Posterior cingulate gyrus (tissue), 11 donors: ENCODE results near the gene PJVK.
"Not testable (repeated sequence)": the region's sequence is repeated elsewhere in the genome, so short reads cannot be mapped to it uniquely, and the experiment has no call there.

Source experiments
- DNase-seq, 10 donors: peaks; one replicate each; pipeline versions ENCODE4 v3.0.0 to v3.0.0-alpha.2; 2020 to 2021; ENCODE audit warnings: mixed read lengths in 3 of 10
- intact Hi-C: fragments of 100-400 bp; cut with DNase I; formaldehyde crosslinking; loops from one replicate; pipeline ENCODE4 v1.15.1; 2023

The PJVK gene, protein sequence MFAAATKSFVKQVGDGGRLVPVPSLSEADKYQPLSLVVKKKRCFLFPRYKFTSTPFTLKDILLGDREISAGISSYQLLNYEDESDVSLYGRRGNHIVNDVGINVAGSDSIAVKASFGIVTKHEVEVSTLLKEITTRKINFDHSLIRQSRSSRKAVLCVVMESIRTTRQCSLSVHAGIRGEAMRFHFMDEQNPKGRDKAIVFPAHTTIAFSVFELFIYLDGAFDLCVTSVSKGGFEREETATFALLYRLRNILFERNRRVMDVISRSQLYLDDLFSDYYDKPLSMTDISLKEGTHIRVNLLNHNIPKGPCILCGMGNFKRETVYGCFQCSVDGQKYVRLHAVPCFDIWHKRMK

DNA sequence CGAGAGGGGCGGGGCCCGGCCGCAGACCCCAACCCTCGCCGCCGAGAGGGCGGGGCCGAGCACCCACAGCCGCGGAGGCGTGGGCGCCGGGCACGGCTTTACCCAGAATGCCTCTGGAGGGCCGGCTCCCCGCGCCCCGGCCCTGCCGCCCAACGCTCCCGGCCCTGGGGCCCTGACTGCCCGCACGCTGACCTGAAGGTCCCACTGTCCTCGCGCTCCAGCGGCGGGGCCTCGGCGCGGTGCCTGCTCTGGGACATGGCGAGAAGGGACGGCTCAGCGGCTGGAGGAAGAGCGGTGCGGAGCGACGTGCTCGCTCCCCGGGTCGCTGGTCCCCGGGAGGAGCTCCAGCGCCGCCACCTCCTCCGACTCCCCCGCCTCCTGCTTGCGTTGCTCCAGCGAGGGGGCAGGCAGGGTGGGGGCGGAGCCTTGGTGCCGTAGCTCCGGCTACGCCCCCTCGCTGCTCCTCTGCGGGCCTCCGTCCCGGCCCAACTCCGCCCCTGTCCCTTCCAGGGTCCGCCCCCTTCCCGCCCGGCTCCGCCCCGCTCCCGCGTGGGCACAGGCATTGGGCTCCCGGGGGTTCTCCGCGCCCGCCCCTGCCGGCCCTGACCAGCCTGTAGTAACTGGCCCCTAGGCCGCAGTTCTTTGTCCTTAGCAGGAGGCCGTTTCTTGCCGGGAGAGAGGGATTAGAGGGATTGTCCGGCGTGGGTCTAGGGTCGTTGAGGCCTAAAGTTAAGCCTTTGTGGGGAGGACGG, at the start of gene PJVK, which contains the start of gene PRKRA:
TSS of gene PJVK (plus strand) at position 605 of the 752 bp plus-strand sequence. CDS start 2,032 bp downstream, outside the sequence.
TSS of gene PRKRA (minus strand) at position 402 of the 752 bp plus-strand sequence. CDS start at position 257, 145 bp downstream.
- peak; percentile 96 to 100 (median 98) for DNase-seq
- intact Hi-C loops = loop anchor here (1.0 kb wide), 1 partner anchor 27 kb away; the partner anchor contains the start of gene FKBP7

- intact Hi-C loops = no loop called here
- no peak for DNase-seq
Measured at GRCh38 chr2:178401994-178402437, 49.2 kb upstream of the PJVK start.

DNA sequence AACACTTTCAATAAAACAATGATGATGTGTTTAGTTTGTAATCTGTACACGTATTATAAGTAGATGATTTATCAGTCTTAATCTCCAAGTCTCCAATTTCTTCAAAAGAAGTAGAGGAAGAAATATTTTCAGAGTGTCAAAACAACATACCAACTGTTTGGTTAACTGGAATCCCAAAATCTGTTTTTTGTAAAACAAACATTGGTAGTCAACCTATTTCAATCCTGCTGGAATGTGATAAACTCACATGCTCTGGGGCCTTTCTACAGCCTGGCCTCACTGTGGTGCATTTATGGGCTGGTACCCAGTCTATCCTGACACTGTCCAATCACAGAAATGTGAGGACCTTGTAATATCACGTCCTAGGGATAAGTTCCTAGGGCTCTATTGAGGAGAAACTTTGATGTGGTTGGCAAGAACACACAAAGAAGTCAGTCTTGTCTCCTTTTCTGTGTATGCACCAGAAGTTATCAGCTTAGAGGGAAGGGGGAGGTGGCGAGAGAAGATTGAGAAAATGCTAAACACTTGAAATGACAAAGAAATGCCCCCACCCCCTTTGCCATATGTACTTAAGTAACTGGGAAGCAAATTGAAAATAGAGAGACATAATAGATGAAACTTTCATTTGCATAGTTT, 47.4 kb upstream of the PJVK start:
- intact Hi-C loops = no loop called here
- no peak for DNase-seq

DNA sequence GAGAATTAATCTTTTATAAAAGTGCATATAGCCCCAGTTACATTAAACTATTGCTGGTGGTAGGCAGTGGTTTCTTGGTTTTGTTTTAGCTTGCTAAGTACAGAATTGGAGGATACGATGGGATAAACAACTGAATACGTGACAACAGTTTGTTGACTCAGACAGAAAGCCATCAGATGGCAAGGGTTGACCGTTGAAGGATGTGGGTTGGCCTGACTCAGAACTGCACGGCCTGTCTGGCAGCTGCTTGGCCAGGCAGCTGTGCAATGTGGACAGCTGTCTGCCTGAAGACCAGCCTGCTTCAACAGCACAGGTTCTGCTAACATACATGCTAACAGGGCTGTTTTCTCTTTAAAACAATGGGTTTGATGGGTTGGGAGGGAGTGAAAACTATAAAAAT, 46.8 kb upstream of the PJVK start:
- no peak for DNase-seq
- intact Hi-C loops = no loop called here

DNA sequence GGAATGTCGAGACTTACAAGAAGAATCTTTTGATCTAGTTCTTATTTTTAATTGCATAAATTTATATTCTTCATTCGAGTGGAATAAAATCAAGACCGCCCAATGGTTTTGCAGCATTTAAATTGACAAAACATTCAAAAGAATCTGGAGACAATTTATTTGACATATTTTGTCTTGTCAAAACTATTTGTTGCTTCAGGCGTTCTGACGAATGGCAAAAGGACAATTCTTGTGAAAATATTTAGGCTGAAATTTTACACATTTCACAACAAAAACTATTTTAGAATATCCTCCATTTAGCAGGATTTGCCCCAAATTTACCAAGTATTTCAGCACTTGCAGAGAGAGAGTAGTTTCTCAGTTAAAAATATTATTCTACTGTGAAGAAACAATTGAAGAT, 41.9 kb upstream of the PJVK start:
- intact Hi-C loops = no loop called here
- DNase-seq = no peak

DNA sequence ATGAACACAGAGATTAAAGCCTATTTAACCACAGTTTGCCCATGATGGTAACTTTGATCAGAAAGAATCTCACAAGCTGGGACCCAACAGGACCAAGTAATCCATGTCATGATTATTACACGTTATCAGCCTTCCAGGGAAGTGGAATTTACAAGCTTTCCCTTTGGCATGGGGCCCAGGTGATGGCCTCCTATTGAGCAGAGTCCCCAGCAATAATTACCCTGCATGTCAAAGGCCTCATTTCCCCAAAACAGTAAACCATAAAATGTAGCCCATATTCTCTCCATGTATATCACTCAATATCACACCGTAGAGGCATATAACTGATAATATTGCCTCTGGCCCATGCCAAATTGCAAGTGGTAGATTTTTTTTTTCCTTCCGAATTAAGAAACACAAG, 39.1 kb upstream of the PJVK start:
- intact Hi-C loops = loop anchor here (5.0 to 10.0 kb wide), 2 partner anchors 217 to 280 kb away; partner anchors contain the start of gene OSBPL6
- no peak for DNase-seq

GRCh38 chr2:178412453-178412852, 38.7 kb upstream of the PJVK start:
- not testable (repeated sequence) for DNase-seq
- intact Hi-C loops = loop anchor here (5.0 to 10.0 kb wide), 2 partner anchors 218 to 280 kb away; partner anchors contain the start of gene OSBPL6

- peak; percentile 45 to 95 (median 66) for DNase-seq
- intact Hi-C loops = loop anchor here (5.0 to 10.0 kb wide), 2 partner anchors 219 to 281 kb away; partner anchors contain the start of gene OSBPL6
Measured at GRCh38 chr2:178413472-178414265, 37.5 kb upstream of the PJVK start.

DNA sequence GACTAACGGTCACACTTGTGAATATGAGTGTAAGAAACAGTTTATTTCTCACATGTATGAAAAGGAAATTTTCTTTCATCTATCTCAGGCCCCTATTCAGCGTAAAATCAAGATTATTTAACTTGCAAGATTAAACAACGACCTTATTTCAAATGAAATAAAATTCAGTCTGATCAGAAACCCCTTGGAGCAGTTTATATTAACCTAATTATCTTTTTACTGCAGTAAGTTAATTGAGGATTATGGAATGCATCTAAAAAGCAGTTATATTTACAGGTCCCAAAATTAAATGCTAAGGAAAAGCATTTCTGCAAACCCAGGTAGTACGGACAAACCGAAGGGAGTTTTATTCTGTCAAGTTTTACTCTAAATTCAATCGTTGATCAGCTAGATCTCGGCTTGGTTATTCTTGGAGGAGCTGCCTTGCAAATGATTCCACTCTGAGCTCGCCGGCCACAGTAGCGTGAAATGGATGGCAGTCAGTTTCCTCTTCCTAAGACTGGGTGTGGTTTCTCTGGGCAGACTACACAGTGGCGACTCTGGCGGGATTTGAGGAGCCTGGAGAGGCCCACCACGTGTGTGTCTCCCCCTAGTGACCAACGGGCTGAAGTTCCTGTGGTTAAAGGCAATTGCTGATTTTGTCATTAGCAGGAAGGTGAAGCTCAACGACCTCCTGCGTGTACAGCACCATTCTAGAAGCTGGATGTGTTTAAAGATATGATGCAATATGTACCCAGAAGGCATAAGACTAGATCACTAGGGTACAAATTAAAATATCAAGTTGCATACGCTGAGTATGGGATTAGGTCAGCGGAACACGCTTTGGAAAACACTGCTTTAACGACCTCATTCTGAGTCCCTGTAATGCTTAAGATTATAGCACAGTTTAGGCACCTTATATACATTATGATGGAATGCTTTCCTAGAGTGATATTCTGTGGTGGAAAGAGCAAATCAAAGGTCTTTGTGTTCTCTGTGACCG, 36.6 kb upstream of the PJVK start:
- peak; percentile 68 to 97 (median 87) for DNase-seq
- intact Hi-C loops = loop anchor here (5.0 to 10.0 kb wide), 3 partner anchors 220 to 302 kb away; partner anchors contain the start of genes OSBPL6 and RBM45

GRCh38 chr2:178415979-178416378, 35.2 kb upstream of the PJVK start:
- no peak for DNase-seq
- intact Hi-C loops = loop anchor here (5.0 to 10.0 kb wide), 2 partner anchors 221 to 304 kb away; partner anchors contain the start of genes OSBPL6 and RBM45

DNA sequence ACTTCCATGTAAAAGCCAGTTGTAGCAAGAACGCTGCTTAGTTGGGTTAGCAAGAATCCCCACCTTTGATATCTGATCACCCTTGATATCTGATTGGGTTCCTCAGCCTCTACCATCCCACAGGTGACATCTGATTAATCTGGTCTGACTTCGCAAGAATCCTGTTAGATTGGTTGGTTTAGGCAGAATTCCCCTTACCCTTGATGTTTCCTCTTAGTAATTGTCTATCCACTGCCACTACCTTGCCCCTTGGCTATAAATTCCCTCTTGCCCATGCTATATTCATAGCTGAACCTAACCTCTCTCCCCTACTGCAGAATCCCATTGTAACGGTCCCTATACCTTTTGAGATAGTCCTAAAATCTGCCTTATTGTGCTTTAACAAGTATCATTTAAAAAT, 33.3 kb upstream of the PJVK start:
- intact Hi-C loops = loop anchor here (5.0 to 10.0 kb wide), 2 partner anchors 223 to 306 kb away; partner anchors contain the start of genes OSBPL6 and RBM45

GRCh38 chr2:178418426-178418825, 32.8 kb upstream of the PJVK start:
- DNase-seq = no peak
- intact Hi-C loops = loop anchor here (5.0 to 10.0 kb wide), 2 partner anchors 224 to 306 kb away; partner anchors contain the start of genes OSBPL6 and RBM45

More for the DNA sequence above, 33.3 kb upstream of the PJVK start:
- DNase-seq = no peak

- no peak for DNase-seq
- intact Hi-C loops = loop anchor here (5.0 to 10.0 kb wide), 2 partner anchors 224 to 307 kb away; partner anchors contain the start of genes OSBPL6 and RBM45
Measured at GRCh38 chr2:178419123-178419522, 32.1 kb upstream of the PJVK start.

GRCh38 chr2:178420463-178420999, 30.6 kb upstream of the PJVK start:
- no peak for DNase-seq
- intact Hi-C loops = no loop called here

- DNase-seq = no peak
- intact Hi-C loops = no loop called here
Measured at GRCh38 chr2:178422097-178422496, 29.1 kb upstream of the PJVK start.

DNA sequence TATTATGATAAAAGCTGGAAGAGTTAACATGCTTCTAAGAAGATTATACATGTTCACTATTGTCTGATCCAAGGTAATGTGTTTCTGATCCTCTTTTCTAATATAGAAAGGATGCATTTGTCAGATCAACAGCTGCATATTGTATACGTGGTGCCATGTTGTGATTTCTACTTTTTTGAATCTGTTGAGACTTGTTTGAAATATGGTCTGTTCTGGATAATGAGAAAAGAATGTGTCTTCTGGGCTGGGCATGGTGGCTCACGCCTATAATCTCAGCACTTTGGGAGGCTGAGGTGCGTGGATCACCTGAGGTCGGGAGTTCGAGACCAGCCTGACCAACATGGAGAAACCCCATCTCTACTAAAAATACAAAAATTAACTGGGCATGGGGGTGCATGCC, 27.4 kb upstream of the PJVK start:
- DNase-seq, intact Hi-C loops: not testable (repeated sequence)

- intact Hi-C loops = no loop called here
- no peak for DNase-seq
Measured at GRCh38 chr2:178425255-178425827, 25.8 kb upstream of the PJVK start.
